GM21390 (cell line): ENCODE data around the gene ZNF93.
"Not testable (repeated sequence)": the region's sequence is repeated elsewhere in the genome, so short reads cannot be mapped to it uniquely, and the experiment has no call there.

Experiments
- ATAC-seq: cut with Tn5 transposase; IDR thresholded peaks from one replicate; pipeline ENCODE4 v1.9.1; 2021; ENCODE audit not compliant: unreplicated experiment

Gene ZNF93

GRCh38 chr19:19900729-19901444 is at the start of gene ZNF93:
Gene ZNF93, plus strand, starts transcription at chr19:19900946. Its CDS starts 143 bp downstream, at chr19:19901089.
- peak; percentile 95 for ATAC-seq

GRCh38 chr19:19851740-19852139 is 49.0 kb upstream of the ZNF93 start:
- not testable (repeated sequence) for ATAC-seq

DNA sequence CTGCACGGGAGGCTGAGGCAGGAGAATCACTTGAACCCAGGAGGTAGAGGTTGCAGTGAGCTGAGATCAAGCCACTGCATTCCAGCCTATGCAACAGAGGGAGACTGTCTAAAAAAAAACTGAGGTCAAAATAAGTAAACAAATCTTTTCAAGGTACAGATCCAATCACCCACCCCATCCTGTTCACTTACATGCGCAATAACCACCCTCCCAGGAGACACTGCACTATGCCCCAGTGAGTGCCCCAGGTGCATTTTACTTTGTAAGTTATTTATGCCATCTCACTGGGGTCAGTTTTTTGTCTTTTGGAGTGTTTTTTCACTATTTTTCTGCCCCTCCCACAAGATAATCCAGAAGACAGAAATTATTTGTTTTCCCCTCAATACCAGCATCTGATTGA is 42.0 kb upstream of the ZNF93 start:
- ATAC-seq: no peak

- ATAC-seq: no peak
Observed at GRCh38 chr19:19860756-19861390, 39.9 kb upstream of the ZNF93 start.

DNA sequence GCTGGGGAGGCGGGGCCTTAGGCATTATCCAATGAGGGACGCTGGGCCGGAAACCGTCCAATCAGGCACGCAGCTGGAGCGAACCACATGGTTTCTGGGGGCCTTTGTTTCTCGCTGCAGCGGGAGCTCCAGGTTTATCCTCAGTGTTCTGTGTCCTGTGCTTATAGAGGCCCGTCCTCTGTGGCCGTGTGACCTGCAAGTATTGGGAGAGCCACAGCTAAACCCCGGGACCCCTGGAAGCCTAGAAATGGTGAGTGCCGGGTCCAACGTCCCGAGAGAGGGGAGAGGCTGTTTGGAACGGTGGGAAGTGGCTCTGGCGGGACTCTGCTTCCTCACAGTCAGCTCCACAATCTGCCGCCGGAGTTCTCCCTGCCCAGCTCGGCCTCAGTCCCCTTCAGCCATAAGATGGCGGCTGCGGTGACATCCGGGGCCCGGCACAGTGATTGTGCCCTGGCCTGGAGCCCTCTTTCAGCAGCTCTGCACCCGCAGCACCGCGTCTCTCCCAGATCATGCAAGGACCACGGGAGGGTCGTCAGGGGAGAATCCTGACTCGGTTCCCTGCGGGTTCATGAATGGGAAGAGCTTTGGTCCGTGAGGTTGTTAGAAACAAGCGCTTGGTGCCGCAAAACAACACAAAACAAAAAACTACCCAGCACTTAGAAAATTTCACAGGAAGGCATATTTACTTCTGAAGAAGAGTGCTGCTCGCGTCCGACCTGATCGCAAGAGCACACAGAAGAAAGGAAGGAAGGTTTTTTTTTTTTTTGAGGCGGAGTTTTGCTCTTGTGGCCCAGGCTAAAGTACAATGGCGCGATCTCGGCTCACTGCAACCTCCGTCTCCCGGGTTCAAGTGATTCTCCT is 34.8 kb upstream of the ZNF93 start, which contains the start of gene ZNF253:
Gene ZNF253 (plus strand): TSS at position 133 of the 861 bp plus-strand sequence. CDS start 115 bp downstream, at position 248.
- ATAC-seq: peak; percentile 95

GRCh38 chr19:19866611-19867248 is 34.0 kb upstream of the ZNF93 start:
- no peak for ATAC-seq

DNA sequence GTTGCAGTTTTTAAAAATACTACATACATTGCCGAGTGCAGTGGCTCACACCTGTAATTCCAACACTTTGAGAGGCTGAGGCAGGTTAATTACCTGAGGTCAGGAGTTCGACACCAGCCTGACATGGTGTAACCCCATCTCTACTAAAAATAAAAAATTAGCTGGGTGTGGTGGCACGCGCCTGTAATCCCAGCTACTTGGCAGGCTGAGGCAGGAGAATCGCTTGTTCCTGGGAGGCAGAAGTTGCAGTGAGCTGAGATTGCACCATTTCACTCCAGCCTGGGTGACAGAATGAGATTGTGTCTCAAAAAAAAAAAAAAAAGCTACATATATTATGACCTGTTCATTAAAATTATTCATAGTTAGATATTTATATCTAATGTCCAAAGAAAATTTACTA is 30.7 kb upstream of the ZNF93 start:
- not testable (repeated sequence) for ATAC-seq

- ATAC-seq: no peak
Observed at GRCh38 chr19:19871932-19872331, 28.8 kb upstream of the ZNF93 start.

GRCh38 chr19:19873381-19873780 is 27.4 kb upstream of the ZNF93 start:
- no peak for ATAC-seq

GRCh38 chr19:19877724-19878123 is 23.0 kb upstream of the ZNF93 start:
- ATAC-seq: no peak

GRCh38 chr19:19884583-19884982 is 16.2 kb upstream of the ZNF93 start:
- no peak for ATAC-seq

GRCh38 chr19:19892055-19892941 is 8.4 kb upstream of the ZNF93 start:
- ATAC-seq: not testable (repeated sequence)

DNA sequence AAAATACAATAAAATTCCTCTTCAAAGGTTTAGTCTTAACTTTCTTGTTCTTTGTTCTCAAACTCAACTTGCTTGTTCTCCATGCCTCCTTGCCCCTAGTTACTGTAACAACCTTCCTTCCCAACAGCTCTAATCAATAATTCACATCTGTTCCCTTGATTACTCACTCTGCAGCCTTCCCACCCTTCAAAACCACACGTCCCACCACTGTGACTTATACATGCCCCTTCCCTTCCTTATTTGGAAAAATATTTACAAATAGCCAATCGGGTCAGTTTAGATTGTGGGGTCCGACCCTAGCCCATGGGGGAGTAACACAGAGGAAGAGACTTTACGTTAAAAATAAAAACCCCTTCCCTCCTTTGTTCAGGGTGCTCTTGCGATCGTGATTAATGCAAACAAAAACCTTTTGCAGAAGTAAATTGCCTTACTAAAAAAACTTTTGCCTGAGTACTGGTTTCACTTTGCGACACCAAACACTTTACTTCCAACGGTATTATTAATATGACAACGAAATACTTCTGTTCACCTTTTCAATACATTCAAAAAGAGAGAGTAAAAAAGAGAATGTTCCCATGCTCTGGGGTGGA is 512 bp upstream of the ZNF93 start:
- peak; percentile 19 for ATAC-seq

DNA sequence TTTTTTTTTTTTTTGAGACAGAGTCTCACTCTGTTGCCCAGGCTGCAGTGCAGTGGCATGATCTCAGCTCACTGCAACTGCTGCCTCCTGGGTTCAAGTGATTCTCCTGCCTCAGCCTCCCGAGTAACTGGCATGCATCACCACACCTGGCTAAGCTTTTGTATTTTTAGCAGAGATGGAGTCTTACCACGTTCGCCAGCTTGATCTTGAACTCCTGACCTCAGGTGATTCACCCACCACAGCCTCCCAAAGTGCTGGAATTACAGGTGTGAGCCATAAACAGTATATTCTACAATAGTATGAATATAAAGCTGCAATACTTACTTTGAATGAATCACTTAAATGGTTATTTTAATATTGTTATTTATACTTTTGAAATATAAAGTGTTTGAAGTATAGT is 6.8 kb downstream of the ZNF93 start:
- ATAC-seq: not testable (repeated sequence)

DNA sequence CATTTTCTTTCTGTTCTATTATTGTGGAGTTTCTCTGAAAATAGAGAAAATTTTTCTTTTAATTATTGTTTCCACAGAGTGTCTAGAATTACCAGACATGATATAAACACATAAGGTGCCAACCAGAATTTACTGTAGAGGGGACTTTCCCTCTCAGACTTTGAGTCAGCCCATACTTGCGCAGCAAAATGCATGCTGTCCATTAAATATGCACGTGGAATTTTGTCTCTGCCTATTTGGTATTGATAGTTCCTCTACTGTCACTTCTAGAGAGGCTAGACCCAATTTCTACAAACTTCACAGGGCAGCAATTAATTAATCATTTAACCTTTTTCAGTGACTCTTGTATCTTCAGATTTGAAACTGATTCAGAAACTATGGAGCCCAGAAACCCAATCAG is 8.9 kb downstream of the ZNF93 start:
- ATAC-seq: no peak

GRCh38 chr19:19911150-19911549 is 10.4 kb downstream of the ZNF93 start:
- no peak for ATAC-seq

DNA sequence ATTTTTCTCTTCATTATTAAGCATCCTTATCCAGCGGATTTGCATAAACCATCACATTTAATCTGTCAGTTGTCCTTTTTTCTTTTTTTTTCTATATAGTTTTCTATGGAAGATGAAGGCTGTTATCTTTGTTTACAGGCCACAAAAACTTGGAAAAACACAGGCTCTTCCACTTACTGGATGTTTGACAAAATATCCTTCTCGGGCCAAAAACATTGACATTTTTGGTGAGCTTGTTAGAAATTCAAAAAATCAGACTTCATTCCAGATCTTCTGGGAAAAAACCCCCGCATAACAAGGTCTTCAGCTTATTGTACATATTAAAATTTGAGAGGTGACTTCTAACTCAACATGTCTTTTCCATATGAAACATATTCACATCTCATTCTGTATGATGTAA is 13.8 kb downstream of the ZNF93 start:
- ATAC-seq: no peak

DNA sequence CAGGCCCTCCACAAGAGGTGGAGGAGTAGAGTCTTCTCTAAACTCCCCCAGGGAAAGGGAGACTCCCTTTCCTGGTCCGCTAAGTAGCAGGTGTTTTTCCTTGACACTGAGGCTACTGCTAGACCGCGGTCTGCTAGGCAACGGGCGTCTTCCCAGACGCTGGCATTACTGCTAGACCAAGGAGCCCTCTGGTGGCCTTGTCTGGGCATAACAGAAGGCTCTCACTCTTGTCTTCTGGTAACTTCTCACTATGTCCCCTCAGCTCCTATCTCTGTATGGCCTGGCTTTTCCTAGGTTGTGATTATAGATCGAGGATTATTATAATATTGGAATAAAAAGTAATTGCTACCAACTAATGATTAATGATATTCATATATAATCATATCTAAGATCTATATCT is 29.7 kb downstream of the ZNF93 start:
- ATAC-seq: not testable (repeated sequence)

- ATAC-seq: not testable (repeated sequence)
Observed at GRCh38 chr19:19933432-19934314, 32.9 kb downstream of the ZNF93 start.
